DMS 273 treated with DMSO at 0.1 percent for 48 hours (cell line): ENCODE results near the gene UBALD2.
"Not testable (repeated sequence)": the region's sequence is repeated elsewhere in the genome, so short reads cannot be mapped to it uniquely, and the experiment has no call there.

ENCODE experiments used
- DNase-seq: peaks from one replicate; lab custom pipeline; 2025; lab: John Stamatoyannopoulos, UW

Gene UBALD2

GRCh38 chr17:76246080-76247066, 18.8 kb upstream of the UBALD2 start:
- DNase-seq: no peak

- DNase-seq: no peak
These were observed 17.8 kb upstream of the UBALD2 start for GRCh38 chr17:76247304-76247703.

- DNase-seq: no peak
These were observed 16.9 kb upstream of the UBALD2 start for GRCh38 chr17:76248013-76248782.

GRCh38 chr17:76250141-76250540, 15.0 kb upstream of the UBALD2 start:
- no peak for DNase-seq

- DNase-seq: no peak
These were observed 13.6 kb upstream of the UBALD2 start for GRCh38 chr17:76251478-76252039.

GRCh38 chr17:76252040-76252954, 12.9 kb upstream of the UBALD2 start:
- no peak for DNase-seq

GRCh38 chr17:76252967-76253766, 12.0 kb upstream of the UBALD2 start:
- not testable (repeated sequence) for DNase-seq

- DNase-seq: no peak
These were observed 11.3 kb upstream of the UBALD2 start for GRCh38 chr17:76253841-76254240.

GRCh38 chr17:76254275-76254674, 10.9 kb upstream of the UBALD2 start:
- DNase-seq: no peak

- DNase-seq: no peak
These were observed 9.2 kb upstream of the UBALD2 start for GRCh38 chr17:76255801-76256429.

GRCh38 chr17:76256430-76257050, 8.6 kb upstream of the UBALD2 start:
- not testable (repeated sequence) for DNase-seq

- no peak for DNase-seq
These were observed 4.9 kb upstream of the UBALD2 start for GRCh38 chr17:76260220-76260619.

GRCh38 chr17:76260669-76261068, 4.5 kb upstream of the UBALD2 start:
- DNase-seq: no peak

GRCh38 chr17:76261421-76262215, 3.5 kb upstream of the UBALD2 start:
- no peak for DNase-seq

- DNase-seq: peak; percentile 62
These were observed 2.3 kb upstream of the UBALD2 start for GRCh38 chr17:76262732-76263344.

GRCh38 chr17:76263896-76264295, 1.3 kb upstream of the UBALD2 start:
- no peak for DNase-seq

- DNase-seq: no peak
These were observed 758 bp upstream of the UBALD2 start for GRCh38 chr17:76264425-76264754.

- no peak for DNase-seq
These were observed 586 bp downstream of the UBALD2 start for GRCh38 chr17:76265624-76266243.
